Stimulated activated CD4-positive, alpha-beta T cell treated with anti-CD3 and anti-CD28 coated beads, Interleukin-4, amount 100 ng/mL, for 4 hours (primary cell): ENCODE data around the gene RNASE11.
A peak's percentile ranks its signal among the peaks of the same experiment; 100 is the strongest.
"Not testable (repeated sequence)": the region's sequence is repeated elsewhere in the genome, so short reads cannot be mapped to it uniquely, and the experiment has no call there.

ENCODE experiments used
- DNase-seq, 2 experiments: peaks; one replicate each; pipeline ENCODE4 v3.0.0-alpha.2; 2020

The RNASE11 gene

DNA sequence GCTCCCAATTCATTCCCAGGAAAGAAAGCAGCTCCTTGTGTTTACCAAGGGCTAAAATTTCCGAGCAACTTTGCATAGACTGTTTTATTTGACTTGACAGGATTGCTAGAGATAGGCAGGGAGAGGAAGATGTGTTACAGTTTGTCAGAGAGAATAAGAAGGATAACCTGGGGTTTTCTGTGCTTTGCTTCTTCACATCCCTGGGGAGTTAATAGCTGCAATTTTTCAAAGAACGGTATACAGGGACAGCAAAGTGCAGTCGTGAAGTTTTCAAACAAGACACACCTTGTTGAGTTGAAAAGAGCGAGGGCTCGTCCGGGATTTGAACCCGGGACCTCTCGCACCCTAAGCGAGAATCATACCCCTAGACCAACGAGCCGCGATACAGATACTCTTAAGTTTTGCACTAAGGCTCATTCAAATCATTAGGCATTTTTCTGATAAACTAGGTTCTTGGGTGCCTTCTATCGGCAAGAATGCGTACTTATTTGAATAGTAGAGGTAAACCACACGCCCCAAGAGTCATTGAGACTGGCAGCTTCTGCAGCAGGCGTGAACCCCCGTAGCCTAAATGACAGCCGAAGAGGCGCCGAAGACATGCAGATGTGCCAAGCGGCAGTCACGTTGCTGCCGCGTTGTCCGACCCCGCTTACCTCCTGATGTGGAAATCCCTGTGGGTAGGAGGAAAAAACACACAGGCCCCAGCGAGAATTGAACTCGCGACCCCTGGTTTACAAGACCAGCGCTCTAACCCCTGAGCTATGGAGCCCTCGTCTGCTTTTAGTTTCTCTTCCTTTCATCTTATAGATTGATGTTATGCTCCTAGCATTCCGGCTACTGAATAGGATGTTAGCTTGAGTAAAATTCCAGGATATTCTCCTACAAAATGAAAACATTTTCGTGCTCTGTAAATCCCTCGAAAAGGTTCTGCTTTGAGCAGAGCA lies 25.6 kb upstream of the RNASE11 start:
- DNase-seq = peak; percentile 79 to 92

DNA sequence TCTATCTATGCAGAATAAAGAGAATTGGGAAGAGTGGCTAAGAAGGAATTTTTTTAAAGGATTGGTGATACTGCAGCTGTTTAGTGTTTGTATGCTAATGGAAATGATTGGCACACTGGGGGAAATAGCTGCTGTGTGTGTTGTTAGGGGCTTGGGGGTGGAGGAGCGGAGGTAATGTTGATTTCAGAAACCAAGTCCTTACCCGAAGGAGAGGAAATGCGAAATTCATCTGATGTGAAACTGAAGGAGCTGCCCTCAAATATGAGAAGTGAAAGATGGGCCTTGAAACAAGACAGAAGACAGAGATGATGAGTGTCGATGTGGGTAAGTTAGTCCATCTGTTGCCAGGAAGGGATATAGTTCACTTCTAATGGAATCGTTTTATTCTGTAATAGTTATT lies 24.6 kb upstream of the RNASE11 start:
- no peak for DNase-seq

DNA sequence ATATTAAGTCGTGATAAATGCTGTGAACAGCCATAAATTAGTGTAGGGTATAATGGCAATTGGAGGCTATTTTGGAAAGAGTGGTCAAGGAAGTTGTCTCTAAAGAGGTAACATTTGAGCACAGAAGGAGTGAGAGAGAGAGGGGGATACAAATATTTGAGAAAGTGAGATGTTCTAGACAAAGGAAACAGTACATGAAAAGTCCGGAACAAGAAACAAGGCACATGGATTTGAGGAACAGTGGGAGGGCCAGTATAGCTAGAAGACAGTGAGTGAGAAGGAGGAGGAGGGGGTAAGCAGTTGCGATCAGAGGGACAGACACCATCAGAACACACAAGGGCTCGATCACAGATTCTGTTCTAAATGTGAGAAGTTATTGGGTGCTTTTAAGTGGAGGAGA lies 23.5 kb upstream of the RNASE11 start:
- no peak for DNase-seq

DNA sequence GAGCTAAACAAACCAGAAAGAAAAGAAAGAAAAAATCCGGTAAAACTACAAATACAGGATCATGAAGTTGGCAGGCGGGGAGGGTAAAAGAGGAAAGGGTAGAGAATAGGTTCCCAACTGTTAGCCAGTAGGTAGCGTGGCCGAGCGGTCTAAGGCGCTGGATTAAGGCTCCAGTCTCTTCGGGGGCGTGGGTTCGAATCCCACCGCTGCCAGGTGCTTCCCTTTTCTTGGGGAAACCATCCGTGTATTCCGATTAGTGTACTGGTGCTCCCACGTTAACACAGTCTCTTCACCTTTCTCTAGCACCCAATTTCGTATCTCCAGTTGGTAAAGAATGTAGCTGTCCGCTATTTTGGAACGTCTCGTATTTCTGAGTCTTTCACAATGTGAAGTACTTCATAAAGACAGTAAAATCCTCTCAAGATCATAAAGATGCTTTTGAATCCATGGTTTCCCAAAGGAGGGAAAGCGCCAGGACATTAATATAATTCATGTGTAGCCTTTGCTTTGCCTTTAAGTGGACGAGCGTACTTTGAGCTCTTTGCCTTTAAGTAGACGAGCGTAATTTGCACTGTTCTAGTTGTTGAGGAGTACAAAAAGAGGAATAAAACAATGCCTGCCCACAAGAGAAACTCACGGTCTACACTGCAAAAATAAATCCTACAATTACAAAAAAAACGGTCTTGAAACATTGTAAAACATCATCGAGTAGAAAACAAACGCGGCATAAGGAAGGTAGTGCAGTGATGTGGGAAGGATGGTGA lies 22.4 kb upstream of the RNASE11 start:
- peak; percentile 76 to 77 for DNase-seq

DNA sequence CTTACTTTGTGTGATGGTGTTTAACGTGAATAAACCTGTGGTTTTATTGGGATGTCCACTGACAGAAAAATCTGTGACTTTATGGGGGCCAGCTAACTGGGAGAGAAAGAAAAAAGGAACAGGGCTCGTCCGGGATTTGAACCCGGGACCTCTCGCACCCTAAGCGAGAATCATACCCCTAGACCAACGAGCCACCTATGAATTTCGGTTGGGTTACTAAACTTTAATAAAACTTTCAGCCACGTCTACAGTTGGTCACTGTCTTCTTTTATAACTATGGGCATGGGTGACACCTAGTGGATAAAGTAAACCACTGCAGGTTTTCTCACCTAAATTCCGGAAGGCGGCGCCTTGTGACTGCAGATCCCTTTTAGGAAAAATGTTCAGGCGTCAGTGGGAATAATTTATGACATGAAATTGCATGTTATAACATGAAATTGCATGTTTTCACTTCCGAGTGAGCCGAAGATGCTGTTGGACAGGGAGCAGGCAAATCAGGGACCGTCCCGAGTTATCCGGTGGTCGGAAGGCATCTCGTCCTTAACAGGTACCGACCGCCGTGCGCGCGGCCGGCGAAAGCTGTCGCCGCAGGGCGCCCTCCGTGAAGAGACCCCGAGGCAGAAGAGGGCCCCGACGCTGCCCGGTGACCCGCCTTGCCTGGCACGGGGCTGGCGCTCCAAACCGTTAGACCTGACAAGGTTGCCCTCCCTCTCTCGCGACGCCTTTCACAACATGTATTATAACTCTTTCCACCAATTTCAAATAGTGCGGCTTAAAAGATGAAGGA lies 21.6 kb upstream of the RNASE11 start:
- peak in 1 of 2 experiments; percentile 49 for DNase-seq

DNA sequence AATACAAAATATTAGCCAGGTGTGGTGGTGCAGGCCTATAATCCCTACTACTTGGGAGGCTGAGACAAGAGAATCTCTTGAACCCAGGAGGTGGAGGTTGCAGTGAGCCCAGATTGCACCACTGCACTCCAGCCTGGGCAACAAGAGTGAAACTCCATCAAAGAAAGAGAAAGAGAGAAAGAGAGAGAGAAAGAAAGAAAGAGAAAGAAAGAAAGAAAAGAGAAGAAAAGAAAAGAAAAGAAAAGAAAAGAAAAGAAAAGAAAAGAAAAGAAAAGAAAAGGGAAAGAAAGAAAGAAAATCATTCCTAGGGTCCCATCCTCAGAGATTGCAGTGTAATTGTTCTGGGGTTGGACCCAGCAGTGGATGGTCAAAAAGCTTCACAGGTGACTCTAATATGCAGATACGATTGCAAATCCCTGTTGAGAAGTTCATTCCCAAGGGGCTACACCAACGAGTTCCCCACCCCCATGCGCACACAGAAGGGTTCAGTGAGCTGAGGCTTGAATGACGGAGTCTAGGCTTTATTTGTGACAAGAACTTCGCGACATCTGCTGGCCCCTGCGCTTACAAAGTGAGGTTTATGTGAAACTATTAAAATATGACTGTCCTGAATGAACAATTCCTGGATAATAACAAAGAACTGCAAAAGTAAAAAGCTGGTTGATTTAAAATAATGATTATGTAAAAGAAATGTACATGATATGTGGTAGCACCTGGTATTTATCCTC lies 20.7 kb upstream of the RNASE11 start:
- DNase-seq = no peak

DNA sequence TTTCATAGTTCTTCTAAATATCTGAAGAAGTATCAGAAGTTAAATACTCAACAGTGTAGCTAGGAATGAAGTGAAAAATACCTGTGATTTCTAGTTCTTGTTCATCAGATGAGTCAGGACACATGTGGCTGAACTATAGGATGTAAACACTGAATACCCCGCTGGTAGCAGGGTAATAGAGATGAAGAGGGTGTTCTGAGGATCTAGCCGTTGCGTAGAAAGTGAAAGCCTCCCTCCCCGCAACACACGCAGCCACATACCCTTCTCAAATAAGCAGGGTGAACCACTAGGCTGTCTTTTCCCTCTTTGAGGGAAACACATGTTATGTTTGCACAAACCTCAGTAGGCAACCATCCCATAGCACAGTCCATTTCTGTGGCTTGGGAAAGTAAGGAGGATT lies 19.8 kb upstream of the RNASE11 start:
- no peak for DNase-seq

DNA sequence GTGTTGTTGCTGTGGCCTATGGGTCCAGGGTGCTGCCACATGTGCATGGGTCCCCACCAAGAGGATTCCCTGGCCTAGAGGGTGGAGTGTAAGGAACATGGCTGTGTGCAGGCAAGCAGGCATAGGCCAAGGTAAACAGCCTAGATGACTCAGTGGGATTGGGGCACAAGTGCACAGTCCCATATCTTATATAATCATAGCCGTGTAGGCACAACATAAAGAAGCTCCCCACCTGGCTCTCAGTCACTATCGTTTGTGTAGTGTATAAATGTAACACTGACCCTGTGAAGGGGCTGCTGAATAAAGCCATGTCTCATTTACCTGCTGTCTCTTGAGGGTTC lies 19.1 kb upstream of the RNASE11 start:
- no peak for DNase-seq

DNA sequence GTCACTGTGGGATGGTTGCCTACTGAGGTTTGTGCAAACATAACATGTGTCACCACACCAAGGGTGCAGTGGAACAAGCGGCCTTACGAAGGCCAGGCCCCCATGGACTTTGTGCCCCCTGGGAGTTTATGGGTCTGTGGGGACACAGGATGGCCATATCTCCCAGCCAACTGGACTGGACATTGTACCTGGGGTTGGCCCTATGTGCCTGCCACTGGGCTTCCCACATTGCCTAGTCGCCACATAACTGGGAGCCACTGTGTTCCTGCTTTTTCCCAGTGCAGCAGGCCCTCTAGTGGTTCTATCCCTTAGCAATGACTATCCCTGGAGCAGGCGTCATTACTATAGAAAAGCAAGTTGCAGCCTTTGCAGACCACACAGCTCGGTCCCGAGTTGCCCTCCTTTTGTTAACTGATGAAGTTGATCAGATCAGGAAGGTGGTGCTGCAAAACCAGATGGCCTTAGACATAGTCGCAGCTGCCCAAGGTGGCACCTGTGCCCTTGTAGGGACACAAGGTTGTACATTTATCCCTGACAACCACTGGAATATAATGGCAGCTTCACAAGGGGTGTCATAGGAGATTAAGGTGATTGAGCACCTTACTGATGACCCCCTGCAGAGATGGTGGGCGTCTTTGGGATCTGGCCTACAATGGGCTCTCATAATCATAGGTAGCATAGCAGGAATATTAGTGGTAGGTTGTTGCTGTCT lies 18.5 kb upstream of the RNASE11 start:
- no peak for DNase-seq

DNA sequence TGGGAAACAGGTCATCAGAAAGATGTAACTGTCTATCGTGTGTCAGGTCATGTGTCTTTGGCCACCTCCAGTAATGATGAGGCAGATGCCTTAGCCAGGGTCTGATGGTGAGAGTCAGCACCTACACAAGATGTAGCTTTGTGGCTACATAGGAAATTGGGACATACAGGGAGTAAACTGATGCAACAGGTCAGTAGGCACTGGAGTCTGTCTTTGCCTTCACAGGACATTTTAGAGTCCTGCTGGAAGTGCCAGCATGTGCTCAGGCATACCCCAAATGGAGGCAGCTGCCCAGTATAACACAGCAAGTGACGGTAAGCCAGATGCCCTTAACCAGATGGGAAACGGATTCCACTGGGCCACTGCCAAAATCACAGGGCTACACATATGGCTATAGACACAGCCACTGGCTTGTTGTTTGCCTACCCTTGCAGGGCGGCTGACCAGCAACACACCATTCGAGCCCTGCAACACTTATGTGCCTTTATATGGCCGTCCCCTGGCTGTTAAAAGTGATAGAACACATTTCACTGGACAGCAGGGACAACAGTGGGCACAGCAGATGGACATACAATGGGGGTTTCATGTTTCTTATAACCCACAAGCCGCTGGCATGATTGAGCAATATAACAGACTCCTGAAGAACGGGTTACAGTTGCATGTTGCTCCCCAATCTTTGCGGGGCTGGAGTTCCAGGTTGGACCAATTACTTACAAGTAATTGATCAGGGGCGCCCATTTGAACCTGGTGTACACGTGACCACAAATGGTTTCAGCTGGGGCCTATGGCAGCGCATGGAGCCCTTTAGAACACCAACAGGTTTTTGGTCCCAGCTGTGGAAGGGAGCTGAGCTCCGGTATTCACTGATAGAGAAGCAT lies 16.3 kb upstream of the RNASE11 start:
- DNase-seq = no peak

DNA sequence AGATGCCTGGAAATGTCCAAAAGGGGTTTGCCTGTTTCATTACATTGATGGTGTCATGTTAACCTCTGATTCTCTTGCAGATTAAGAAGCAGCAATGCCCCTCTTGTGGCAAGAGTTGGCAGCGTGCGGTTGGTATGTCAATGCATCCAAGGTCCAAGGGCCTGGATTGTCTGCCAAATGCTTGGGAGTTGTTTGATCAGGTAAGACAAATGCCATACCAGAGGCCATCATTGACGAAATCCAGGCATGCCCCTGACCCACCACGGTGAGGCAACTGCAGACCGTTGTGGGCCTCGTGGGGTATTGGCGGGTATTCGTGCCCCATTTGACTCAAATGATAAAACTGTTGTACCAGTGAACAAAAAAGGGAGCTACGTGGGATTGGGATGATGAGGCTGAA lies 14.8 kb upstream of the RNASE11 start:
- DNase-seq = no peak

DNA sequence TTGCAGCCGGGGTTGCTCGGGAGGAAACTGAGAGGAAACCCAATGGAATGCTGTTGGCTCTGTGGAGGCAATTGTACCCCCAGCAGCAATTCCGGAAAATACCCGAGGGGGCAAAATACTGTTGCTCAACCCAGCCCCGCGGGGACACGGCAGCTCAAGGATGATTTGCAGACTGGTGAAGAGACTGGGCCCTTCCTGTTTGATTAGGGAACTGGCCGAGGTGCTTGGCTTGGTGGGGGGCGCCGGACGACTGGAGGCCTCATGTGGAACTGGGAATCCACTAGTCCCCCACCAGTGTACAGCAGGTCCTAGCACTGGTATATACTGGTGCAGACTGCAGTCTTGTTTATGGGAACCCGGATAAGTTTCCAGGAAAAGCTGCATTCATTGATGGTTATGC lies 13.7 kb upstream of the RNASE11 start:
- DNase-seq = no peak

DNA sequence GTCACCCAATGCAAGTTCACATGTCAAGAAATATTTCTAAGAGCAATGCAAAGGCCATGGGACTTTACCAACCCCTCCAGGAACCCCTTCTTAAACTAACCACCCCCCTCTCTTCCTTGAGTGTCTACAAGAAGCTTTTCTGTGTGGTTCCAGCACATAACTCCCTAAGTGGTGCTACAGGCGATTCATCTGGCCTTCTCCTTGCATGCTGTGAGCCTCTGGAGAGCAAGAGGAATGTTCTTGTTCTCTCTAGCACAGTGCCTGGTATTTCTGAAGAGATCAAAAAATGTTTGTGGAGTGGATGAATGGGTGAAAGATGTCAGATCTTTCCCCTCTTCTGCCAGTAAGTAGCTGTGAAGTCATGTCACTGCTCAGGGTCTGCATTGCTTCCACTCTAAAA lies 9.3 kb upstream of the RNASE11 start:
- no peak for DNase-seq

DNA sequence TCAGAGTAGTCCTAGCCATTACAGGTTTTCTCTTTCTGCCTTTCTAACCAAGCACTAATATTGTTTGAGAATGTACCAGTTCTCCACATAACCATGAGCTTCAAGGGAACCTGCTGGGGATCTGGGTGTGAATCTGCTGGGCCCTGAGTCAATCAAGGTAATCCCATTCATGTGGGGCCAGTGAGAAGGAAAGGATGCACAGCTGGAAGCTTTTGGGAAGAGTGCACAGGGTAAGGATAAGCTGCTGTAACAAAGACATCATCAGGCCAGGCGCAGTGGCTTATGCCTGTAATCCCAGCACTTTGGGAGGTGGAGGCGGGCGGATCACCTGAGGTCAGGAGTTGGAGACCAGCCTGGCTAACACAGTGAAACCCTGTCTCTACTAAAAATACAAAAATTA lies 7.9 kb upstream of the RNASE11 start:
- DNase-seq = not testable (repeated sequence)

DNA sequence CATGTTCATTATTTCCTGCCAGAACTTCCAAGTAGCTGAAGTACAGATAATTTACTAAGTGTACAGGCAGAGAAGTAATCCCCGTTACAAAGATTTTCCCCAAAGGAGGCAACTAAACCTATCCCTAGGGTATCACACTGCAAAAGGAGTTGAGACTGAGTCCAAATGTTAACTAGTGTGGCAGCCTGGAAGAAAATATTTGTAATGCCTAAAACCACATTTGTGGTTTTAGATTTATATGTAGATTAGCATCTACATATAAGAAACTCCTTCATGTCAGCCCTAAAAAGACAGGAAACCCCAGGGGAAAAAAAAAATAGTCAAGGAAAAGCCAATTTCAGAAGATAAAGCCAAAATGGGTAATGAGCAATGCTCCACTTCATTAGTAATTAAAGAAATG lies 4.8 kb upstream of the RNASE11 start:
- no peak for DNase-seq

DNA sequence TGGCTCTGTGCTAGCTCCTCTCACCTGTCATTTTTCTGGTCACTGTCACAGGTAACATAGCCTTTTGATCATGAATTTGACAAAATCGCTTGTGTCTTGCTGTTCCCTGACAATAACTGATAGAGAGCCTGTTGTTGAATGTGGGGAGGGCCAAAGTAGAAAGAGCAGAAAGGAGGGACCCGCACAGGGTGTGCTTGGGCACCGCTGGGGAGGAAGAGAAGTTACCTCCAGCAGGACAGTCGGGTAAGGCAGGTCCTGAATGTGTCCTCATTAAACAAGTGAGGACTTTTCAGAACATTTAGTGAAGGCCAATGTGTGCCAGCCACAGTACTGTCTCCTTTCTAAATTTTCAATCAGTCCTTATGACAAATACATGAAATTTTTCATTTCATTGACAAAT lies 3.4 kb upstream of the RNASE11 start, which contains the start of gene RNASE12:
RNASE12 (minus strand) TSS at position 142 of the 400 bp plus-strand sequence. CDS start 653 bp downstream, outside the sequence.
- DNase-seq = no peak

DNA sequence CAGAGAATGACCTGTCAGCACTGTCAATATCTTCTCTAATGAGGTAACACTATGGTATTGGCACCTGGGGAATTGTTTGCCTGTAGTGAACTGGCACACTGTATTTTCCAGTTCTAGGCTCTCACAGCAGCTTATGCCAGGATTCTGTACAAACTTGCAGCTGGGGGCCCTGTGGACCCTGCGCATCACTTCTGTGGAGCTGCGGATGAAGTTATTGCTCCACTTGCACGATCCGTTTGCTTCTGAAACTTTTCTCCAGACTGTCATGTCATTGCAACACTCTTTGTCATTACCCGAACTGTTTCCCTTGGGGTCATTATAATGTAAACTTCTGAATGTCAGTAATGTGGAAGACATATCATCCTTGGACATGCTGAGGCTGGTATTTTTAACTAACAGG lies 3.9 kb downstream of the RNASE11 start:
- DNase-seq = no peak

DNA sequence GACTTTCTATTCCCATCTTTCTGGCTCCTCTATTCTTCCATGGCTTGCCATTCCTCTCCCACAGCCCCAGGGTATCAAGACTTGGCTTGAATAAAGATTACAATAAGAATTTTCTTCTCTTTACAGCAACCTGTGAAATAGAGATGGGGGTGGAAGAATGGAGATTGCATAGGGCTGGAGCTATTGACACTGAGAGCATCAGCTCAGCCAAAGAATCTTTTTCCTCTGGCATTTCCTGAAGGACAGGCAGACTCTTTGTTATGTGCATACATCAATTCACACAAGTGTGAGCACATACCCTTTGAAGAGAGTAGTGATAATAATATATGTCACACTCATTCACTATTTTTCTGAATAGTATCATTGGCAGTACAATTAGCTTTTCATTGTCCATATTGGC lies 4.7 kb downstream of the RNASE11 start:
- DNase-seq = no peak

DNA sequence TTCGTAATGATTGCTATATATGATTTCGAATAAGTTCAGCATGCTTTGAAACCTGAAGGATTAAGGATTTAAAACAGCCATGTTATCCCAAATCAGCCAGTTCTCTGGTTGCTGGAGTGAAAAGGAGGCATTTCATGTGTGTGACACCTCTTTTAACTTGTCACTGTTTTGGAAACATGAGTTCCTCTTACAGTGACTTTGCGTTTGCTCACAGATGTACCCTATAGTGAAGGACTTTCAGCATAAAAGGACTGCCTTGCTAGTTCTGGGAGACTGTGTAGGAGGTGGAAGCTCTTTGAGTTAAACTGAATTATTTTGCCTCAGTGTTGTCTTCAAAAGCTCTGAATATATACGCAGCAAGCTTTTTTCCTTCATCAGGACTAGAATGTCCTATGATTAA lies 7.6 kb downstream of the RNASE11 start:
- no peak for DNase-seq

DNA sequence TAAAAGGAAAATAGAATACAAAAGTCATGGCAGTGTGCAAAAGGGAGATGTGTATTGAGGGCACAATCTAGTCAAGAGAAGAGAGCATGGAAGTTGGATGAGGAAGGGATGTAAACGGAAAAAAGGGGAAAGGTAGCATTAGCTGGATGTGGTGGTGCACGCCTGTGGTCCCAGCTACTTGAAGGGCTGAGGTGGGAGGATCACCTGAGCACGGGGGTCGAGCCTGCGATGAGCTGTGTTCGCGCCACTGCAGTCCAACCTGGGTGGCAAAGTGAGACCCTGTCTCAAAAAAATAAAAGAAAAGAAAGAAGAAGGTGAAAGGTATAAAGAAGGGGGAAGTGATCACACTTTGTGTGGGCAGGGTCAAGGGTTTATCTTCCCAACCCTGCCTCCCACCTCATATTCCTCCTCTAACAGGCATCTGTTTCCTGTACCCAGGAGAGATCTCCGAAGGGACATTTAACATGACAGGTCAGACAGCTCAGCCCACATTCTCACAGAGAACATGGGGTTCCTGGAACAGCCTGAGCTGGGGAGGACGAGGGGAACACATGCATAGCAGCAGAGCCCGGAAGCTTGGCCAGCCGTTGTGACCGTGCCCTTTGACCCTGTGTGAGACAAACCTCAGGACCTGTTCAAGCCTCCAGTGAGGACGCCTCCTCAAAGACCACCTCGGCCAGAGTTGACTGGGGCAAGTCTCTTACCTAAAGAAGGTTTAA lies 8.9 kb downstream of the RNASE11 start:
- no peak for DNase-seq
